HL-60 (cell line): Measurements from ENCODE around the gene LRGUK.

ENCODE experiments used
- DNase-seq, 2 experiments: peaks; one replicate each; pipeline ENCODE4 v3.0.0-alpha.2; 2010 to 2020; ENCODE audit warnings: low read depth in 1 of 2, low spot score in 1 of 2
- H3K27ac ChIP-seq: fragments of 250-450 bp; sonication (Bioruptor Pico); replicated peaks from 2 replicates; pipeline ENCODE4 v1.5.1; 2020; ENCODE audit warnings: mild to moderate bottlenecking, moderate library complexity
- H3K27me3 ChIP-seq: fragments of 250-450 bp; sonication (Bioruptor Pico); 2 replicates; pipeline ENCODE4 v1.5.1; 2021; ENCODE audit warnings: mild to moderate bottlenecking, moderate library complexity; ENCODE audit not compliant: insufficient read depth, poor library complexity, severe bottlenecking
- H3K4me3 ChIP-seq: replicated peaks from 2 replicates; pipeline ENCODE4 v1.5.1; 2011; ENCODE audit warnings: mild to moderate bottlenecking, control low read depth, low read length; ENCODE audit not compliant: insufficient read depth
- CTCF ChIP-seq: IDR thresholded peaks from one replicate; pipeline ENCODE4 v1.5.1; 2011; ENCODE audit warnings: low read length, control low read depth, inconsistent platforms; ENCODE audit not compliant: insufficient read depth
- GABPA ChIP-seq: IDR thresholded peaks from 2 replicates; pipeline ENCODE4 v1.6.1; 2012; ENCODE audit warnings: low read depth
- POLR2AphosphoS5 ChIP-seq: IDR thresholded peaks from 2 replicates; pipeline ENCODE4 v1.6.1; 2012; ENCODE audit warnings: low read depth
- REST ChIP-seq: IDR thresholded peaks from 2 replicates; pipeline ENCODE4 v1.6.1; 2012; ENCODE audit warnings: low read depth; ENCODE audit not compliant: insufficient replicate concordance
- SPI1 ChIP-seq: IDR thresholded peaks from 2 replicates; pipeline ENCODE4 v1.6.1; 2012; ENCODE audit warnings: low read depth, mild to moderate bottlenecking, borderline replicate concordance

LRGUK gene

GRCh38 chr7:134179036-134180011 is 52.2 kb downstream of the LRGUK start:
- TF ChIP-seq CTCF (no peak), SPI1 (no peak), POLR2AphosphoS5 (no peak), GABPA (no peak), REST (no peak)
- H3K27me3 ChIP-seq: peaks cover 4% of the 10 kb centered on the region
- H3K27ac ChIP-seq: no peak overlapping the region
- DNase-seq: no peak
- H3K4me3 ChIP-seq: no peak overlapping the region

GRCh38 chr7:134180376-134180775 is 53.2 kb downstream of the LRGUK start:
- TF ChIP-seq CTCF (no peak), SPI1 (no peak), GABPA (no peak), REST (no peak), POLR2AphosphoS5 (no peak)
- peaks cover 4% of the 10 kb centered on the region for H3K27me3 ChIP-seq
- no peak overlapping the region for H3K27ac ChIP-seq
- DNase-seq: no peak
- H3K4me3 ChIP-seq: no peak overlapping the region

GRCh38 chr7:134182078-134182477 is 54.9 kb downstream of the LRGUK start:
- Histone ChIP-seq H3K27ac (no peak overlapping the region), H3K4me3 (no peak overlapping the region), H3K27me3 (peaks cover 4% of the 10 kb centered on the region)
- no peak for DNase-seq
- TF ChIP-seq GABPA (no peak), REST (no peak), CTCF (no peak), POLR2AphosphoS5 (no peak), SPI1 (no peak)
